NB4 (cell line): ENCODE results near the gene RNF11.

Experiments
- DNase-seq: peaks from one replicate; pipeline ENCODE4 v3.0.0; 2010; ENCODE audit warnings: low read depth
- H3K4me3 ChIP-seq: one replicate; pipeline ENCODE4 v1.5.1; 2011; ENCODE audit warnings: mild to moderate bottlenecking, low read depth, low read length, moderate library complexity
- CTCF ChIP-seq: IDR thresholded peaks from one replicate; pipeline ENCODE4 v1.5.1; 2012; ENCODE audit warnings: low read depth, low read length
- MAX ChIP-seq: IDR thresholded peaks from 2 replicates; pipeline ENCODE4 v1.6.1; 2011; ENCODE audit warnings: low read depth, low read length
- MYC ChIP-seq: IDR thresholded peaks from 2 replicates; pipeline ENCODE4 v1.6.1; 2011; ENCODE audit warnings: low read depth, low read length
- POLR2A ChIP-seq: IDR thresholded peaks from 2 replicates; pipeline ENCODE4 v1.6.1; 2011; ENCODE audit warnings: mild to moderate bottlenecking; ENCODE audit not compliant: insufficient read length; ENCODE audit errors: extremely low read depth

RNF11 gene

GRCh38 chr1:51276286-51276685, 40.2 kb downstream of the RNF11 start:
- DNase-seq = no peak
- no peak for TF ChIP-seq POLR2A
- TF ChIP-seq MAX = no peak
- TF ChIP-seq MYC = no peak
- TF ChIP-seq CTCF = no peak

GRCh38 chr1:51280321-51280978, 44.4 kb downstream of the RNF11 start:
- no peak for DNase-seq
- no peak overlapping the region for H3K4me3 ChIP-seq
- TF ChIP-seq POLR2A (no peak), MAX (no peak), MYC (no peak), CTCF (no peak)

More at GRCh38 chr1:51276286-51276685, 40.2 kb downstream of the RNF11 start:
- no peak overlapping the region for H3K4me3 ChIP-seq

GRCh38 chr1:51281807-51282206, 45.7 kb downstream of the RNF11 start:
- DNase-seq = no peak
- no peak for TF ChIP-seq MYC
- TF ChIP-seq CTCF = no peak
- no peak for TF ChIP-seq POLR2A
- no peak for TF ChIP-seq MAX
- H3K4me3 ChIP-seq = no peak overlapping the region

DNA sequence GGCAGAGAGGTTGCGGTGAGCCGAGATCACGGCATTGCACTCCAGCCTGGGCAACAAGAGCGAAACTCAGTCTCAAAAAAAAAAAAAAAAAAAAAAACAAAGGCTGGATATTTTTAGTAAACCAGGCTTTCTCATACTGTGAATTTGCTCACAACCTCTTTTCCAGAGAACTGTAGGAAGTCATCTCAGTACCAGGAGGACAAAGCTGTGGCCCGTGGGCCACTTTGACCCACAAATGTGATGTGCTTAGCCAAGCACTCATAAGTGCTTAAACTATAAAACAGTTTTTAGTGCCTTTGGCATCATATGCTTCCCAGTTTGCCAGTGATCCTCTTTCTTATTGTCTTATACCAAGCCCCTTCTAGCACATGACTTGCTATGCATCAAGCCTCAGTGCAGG, 46.5 kb downstream of the RNF11 start:
- DNase-seq = no peak
- no peak for TF ChIP-seq CTCF
- TF ChIP-seq MYC = no peak
- TF ChIP-seq POLR2A = no peak
- no peak overlapping the region for H3K4me3 ChIP-seq

- H3K4me3 ChIP-seq = no peak overlapping the region
- TF ChIP-seq CTCF (no peak), POLR2A (no peak), MAX (no peak), MYC (no peak)
- DNase-seq = no peak
Observed at GRCh38 chr1:51283979-51284378, 47.9 kb downstream of the RNF11 start.
